Midbrain (tissue), 1 donor: Measurements from ENCODE around the gene AMPD2.

Experiments used
- DNase-seq: peaks from one replicate; lab custom pipeline; 2025; lab: John Stamatoyannopoulos, UW

Gene AMPD2

GRCh38 chr1:109630898-109631512 lies 11.4 kb downstream of the AMPD2 start:
- no peak for DNase-seq

DNA sequence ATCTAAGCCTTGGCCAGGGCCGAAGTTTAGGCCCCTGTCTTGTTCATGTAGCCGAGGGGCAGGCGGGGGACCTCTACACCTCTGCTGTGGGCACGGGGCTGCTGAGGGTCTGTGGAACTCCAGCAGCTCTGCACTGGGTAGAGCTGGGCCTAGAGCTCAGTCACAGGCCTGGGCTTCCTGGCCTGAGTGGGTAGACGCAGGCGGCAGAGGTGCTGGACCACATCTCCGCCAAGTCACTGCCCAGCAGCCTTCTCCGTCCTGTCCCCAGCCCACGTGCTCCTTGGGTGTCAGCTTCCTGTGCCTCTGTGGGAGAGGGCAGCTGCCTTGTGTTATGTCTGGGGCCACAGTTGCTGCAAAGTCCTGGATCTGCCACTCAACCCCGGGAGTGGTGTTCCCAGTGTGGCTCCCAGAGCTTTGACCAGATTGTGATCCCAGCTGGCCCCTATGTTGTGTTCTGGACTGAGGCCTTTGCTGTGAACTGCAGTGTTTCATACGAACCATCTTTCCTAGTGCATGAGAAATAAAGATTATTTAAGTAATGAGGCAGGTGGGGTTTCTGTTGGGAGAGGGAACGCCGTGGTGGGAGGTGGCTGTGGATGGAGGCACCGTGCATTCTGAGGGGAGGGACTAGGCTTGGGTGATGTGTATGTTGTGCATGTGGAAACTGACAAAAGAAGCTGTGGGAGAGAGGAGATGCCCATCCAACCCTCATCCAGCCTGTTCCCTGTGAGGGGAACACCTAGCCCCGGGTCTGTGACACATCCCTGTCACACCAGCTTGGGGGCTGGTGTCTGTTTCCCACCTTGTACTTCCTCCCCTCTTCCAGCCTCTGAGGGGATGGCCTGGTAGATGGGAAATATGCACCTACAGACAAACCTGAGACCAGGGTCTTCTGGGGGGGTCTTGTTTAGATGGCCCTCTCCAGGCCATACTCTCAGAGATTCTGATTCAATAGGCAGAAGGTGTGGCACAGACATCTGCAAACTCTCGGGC lies 12.2 kb downstream of the AMPD2 start:
- DNase-seq, result no peak

GRCh38 chr1:109632671-109633346 lies 13.2 kb downstream of the AMPD2 start:
- peak; percentile 67 for DNase-seq

DNA sequence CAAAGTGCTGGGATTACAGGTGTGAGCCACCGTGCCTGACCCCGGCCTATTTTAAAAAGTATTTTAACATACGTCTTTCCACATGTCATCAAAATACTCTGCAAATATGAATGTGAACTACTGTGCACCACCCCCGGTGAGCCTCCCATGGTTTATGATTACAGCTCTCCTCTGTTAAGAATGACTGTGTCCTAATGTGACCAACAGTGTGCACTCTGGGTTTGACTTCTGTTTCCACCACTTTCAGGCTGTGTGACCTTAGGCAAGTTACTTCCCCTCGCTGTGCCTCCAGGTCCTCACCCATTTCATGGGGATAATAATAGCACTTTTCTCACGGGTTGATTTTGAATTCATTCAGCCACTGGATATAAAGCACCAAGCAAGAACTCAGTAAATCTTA lies 14.7 kb downstream of the AMPD2 start:
- DNase-seq, result no peak

GRCh38 chr1:109634771-109635750 lies 15.4 kb downstream of the AMPD2 start:
- no peak for DNase-seq

GRCh38 chr1:109635862-109636200 lies 16.2 kb downstream of the AMPD2 start:
- no peak for DNase-seq

DNA sequence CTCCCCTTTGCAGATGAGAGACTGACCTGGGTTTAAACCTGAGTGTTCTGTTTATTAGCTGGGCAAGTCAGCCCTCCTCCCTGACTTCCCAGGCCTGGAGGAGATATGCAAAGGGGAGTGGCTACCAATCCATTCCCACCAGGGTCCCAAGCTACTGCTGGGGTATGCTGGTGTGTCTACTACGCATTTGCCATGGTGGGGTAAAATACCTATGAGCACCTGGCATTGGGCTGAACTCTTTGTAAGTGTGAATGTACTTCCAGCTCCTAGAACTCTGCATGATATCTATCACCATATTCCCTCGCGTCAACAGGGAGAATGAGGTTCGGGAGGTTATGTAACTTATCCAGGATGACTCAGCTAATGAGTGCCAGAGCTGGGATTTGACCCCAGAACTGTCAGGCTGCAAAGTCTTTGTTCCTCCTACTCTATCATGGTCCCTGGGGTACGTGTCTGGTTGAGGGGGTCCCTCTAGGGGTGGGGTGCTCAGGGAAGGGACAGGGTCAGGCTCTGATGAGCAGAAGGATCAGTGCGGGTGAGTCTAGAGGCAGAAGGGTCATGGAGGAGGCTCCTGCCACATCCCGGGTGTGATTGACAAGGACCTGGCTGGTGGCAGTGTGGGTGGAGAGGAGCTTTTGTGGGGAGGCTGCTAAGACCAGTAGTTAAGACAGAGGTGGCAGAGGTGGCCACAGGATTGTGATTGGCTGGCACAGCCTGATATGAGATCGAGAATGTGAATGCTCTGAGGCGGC lies 16.7 kb downstream of the AMPD2 start:
- DNase-seq, result no peak

DNA sequence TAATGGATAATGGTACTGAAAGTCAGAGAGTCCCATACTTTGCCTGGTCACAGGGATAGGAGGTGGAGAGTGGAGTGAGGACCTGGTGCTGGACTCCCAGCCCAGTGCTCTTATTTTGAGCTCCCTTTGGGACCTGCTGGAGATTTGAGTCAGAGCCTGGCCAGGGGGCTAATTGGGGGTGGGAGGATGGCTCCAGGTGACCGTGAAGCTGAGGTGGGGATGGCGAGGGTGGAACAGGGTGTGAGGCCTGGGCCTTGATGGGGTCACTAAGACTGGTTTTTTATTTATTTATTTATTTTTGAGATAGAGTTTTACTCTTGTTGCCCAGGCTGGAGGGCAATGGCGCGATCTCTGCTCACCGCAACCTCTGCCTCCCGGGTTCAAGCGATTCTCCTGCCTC lies 17.8 kb downstream of the AMPD2 start:
- DNase-seq, result no peak

DNA sequence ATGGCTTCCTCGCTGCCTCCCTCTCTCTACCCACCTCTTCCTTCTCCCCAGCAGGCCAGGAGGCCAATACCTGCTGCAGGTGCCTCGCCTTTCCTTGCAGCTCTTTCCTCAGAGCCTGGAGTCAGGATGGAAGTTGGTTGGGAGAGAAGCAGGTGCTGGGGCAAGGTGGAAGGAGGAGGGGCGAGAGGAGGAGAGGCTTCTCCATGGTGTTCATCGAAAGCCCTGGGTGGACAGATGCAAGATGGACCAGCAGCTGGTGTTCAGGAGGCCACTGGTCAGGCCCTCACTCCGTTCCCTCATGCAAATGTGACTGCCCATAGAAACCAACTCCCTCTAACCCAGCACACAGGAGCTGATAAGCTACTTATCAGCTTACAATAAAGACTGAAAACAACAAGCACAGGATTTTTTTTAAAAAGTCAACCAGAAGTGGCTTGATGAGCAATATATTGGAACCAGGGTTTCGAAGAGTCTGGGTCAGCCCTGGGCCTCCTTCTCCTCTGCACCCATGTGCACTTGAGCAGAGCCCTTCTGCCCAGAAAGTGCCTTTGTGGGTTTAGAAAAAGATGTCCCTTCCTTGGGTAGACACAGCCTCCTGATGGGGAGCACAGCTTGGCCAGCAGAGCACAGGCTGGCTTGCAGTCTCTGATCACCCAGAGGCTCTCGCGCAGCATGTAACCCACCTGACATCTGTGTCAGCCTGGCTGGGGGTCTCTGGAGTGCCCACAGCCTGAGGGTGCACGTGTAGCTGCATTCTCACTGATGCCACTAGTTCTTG lies 19.6 kb downstream of the AMPD2 start:
- no peak for DNase-seq

GRCh38 chr1:109639841-109640184 lies 20.2 kb downstream of the AMPD2 start:
- no peak for DNase-seq

DNA sequence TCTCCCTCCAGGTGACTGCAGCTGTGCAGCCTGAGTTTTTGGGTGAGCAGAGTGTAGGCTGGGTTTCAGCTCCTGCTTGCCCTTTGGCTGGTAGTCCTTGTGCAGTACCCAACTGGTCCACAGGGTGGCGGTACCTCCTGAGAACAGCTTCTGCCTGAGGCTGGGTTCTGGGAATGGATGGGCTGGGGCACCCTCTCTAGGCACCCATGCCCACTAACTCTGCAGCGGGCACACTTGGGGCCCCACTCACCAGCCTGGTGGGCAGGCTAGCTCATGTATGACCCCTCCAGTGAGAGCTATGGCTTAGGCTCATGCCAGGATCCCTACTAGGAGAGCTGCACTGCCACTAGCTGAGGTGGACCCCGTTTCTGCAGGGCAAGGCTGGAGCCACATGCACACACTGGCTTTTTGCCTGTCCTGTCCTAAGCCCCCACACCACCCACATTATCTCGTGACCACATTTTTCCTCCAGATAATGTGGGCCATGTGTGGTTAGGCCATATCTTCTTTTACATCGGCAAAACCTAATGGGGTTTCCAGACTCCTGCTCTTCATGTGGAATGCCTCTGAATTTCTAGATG lies 20.7 kb downstream of the AMPD2 start:
- peak; percentile 77 for DNase-seq

- DNase-seq, result no peak
Measured at GRCh38 chr1:109641078-109641740, 21.6 kb downstream of the AMPD2 start.

DNA sequence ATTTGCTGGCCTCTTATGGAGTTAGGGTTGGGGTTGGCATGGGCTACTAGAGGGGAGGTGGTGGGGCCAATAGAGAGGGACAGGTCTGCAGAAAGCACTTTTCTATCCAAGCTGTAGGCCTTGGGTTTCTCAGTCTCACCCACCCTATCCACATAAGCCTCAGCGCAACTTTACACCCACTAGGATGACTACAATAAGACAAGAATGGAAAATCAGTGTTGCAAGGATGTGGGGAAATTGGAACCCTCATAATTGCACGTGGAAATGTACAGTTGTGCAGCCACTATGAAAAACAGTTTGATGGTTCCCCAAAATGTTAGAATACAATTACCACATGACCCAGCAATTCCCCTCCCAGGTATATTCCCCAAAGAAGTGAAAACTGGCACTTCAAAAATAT lies 22.2 kb downstream of the AMPD2 start:
- no peak for DNase-seq

GRCh38 chr1:109642626-109643025 lies 23.0 kb downstream of the AMPD2 start:
- DNase-seq, result no peak

DNA sequence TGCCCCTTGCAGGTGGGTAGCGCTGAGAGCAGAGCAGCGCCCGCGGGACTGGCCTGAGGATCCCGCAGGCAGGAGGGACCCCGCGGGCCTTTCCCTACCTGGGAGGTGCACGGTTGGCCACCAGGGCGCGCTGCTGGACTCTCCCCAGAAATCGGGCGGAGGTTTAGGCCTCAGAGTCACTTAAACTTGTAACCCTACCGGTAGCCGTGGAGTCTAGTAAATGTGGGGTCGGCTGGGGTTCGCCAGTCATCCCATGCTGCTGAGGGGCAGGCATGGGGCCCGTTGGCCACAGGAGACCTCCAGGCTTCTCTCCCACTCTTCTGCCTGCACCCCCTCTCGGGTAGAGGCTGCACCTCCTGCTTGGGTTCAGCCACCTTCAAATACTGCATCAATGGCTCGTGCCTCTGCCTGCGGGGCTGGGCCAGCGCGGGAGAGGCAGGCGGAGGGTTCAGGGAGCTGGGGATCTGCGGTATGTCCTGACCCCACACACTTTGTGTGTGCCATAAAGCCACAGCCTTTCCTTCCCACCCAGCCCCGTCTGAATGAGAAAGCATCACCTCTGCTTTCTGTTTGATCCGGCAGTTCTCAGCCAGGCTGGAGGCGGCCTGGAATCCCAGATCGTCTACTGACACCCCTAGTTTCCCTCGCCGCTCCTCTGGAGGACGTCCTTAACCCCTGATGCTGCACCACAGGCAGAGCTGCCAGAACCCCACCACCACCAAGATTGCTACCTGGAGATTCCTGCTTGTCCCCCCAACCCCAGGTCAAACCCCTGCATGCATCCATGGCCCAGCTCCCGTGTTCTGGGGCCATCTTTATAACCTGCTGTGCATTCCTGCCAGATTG lies 24.0 kb downstream of the AMPD2 start:
- peak; percentile 69 for DNase-seq

GRCh38 chr1:109644670-109645069 lies 25.0 kb downstream of the AMPD2 start:
- DNase-seq, result no peak

DNA sequence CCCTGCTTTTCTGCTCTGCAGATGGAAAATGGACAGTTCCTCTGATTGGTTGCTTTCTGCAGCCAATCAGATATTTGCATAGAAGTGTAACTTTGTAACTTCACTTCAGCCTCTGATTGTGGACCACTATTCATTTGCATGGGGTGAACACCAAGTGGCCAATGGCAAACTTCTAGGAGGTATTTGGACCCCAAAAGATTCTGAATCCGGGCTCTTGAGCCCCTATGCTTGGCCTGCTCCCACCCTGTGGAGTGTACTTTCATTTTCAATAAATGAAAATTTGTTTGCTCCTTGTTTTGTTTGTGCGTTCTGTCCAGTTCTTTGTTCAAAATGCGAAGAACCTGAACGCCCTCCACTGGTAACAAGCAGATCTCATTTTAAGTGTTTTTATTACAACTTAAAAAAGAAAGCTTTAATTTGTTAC lies 29.9 kb downstream of the AMPD2 start:
- peak; percentile 51 for DNase-seq

GRCh38 chr1:109650609-109651008 lies 31.0 kb downstream of the AMPD2 start:
- no peak for DNase-seq
